NCI-H146 treated with DMSO at 0.1 percent for 48 hours (cell line): ENCODE measurements around the gene DUSP28.

ENCODE experiments used
- DNase-seq: peaks from one replicate; lab custom pipeline; 2025; ENCODE audit not compliant: unreplicated experiment; lab: John Stamatoyannopoulos, UW

Gene DUSP28

GRCh38 chr2:240585681-240586197 lies 25.6 kb downstream of the DUSP28 start:
- DNase-seq, result no peak

GRCh38 chr2:240586198-240586918 lies 26.2 kb downstream of the DUSP28 start, which contains the start of gene CAPN10:
Gene CAPN10, plus strand, starts transcription at chr2:240586734. Its CDS starts 178 bp downstream, at chr2:240586912.
- peak; percentile 78 for DNase-seq

GRCh38 chr2:240586919-240587800 lies 27.0 kb downstream of the DUSP28 start:
- peak; percentile 28 for DNase-seq

- no peak for DNase-seq
Observed at GRCh38 chr2:240588006-240588655, 28.0 kb downstream of the DUSP28 start.

- no peak for DNase-seq
Observed at GRCh38 chr2:240588669-240589068, 28.5 kb downstream of the DUSP28 start.

- no peak for DNase-seq
Observed at GRCh38 chr2:240589375-240589774, 29.2 kb downstream of the DUSP28 start.

GRCh38 chr2:240589850-240590525 lies 29.8 kb downstream of the DUSP28 start:
- no peak for DNase-seq

GRCh38 chr2:240590681-240591111 lies 30.5 kb downstream of the DUSP28 start:
- no peak for DNase-seq

GRCh38 chr2:240591226-240591625 lies 31.1 kb downstream of the DUSP28 start:
- no peak for DNase-seq

GRCh38 chr2:240591784-240592183 lies 31.6 kb downstream of the DUSP28 start:
- no peak for DNase-seq

- DNase-seq, result no peak
Observed at GRCh38 chr2:240593026-240593702, 33.0 kb downstream of the DUSP28 start.

GRCh38 chr2:240593703-240594451 lies 33.7 kb downstream of the DUSP28 start:
- no peak for DNase-seq

GRCh38 chr2:240594511-240595380 lies 34.6 kb downstream of the DUSP28 start:
- no peak for DNase-seq

- DNase-seq, result no peak
Observed at GRCh38 chr2:240595381-240596079, 35.4 kb downstream of the DUSP28 start.

GRCh38 chr2:240596080-240596460 lies 35.9 kb downstream of the DUSP28 start:
- no peak for DNase-seq

GRCh38 chr2:240596491-240596931 lies 36.4 kb downstream of the DUSP28 start:
- DNase-seq, result no peak

GRCh38 chr2:240597054-240597418 lies 36.9 kb downstream of the DUSP28 start:
- DNase-seq, result no peak
